NOMO-1 treated with dmso at 0.1 percent for 144 hours (cell line): ENCODE data around the gene HHIPL1.

ENCODE experiments used
- DNase-seq: peaks from one replicate; lab custom pipeline; 2025; ENCODE audit not compliant: unreplicated experiment; lab: John Stamatoyannopoulos, UW

The HHIPL1 gene

GRCh38 chr14:99728231-99728920 lies 83.4 kb downstream of the HHIPL1 start:
- DNase-seq: no peak

- no peak for DNase-seq
These were observed 84.1 kb downstream of the HHIPL1 start for GRCh38 chr14:99728981-99729451.
